Hepatocyte (in vitro differentiated cells): ENCODE data around the gene LRIT1. TPM values are rescaled to one million over a fixed set of nuclear protein-coding genes. Genes with fewer than 3 reads are reported as not detected.

ENCODE experiments used
- DNase-seq: peaks from one replicate; pipeline ENCODE4 v3.0.0-alpha.2; 2016; ENCODE audit warnings: low spot score
- H2AFZ ChIP-seq: fragments of 200-600 bp; sonication (generic); 2 replicates; pipeline ENCODE4 v1.6.0; 2016; ENCODE audit warnings: antibody characterized with exemption, mild to moderate bottlenecking
- H3K27ac ChIP-seq: fragments of 200-600 bp; sonication (generic); 2 replicates; pipeline ENCODE4 v1.5.1; 2016; ENCODE audit warnings: mild to moderate bottlenecking
- H3K27me3 ChIP-seq: fragments of 200-600 bp; sonication (generic); 2 replicates; pipeline ENCODE4 v1.6.1; 2016
- H3K36me3 ChIP-seq: fragments of 200-600 bp; sonication (generic); replicated peaks from 2 replicates; pipeline ENCODE4 v1.5.1; 2016; ENCODE audit warnings: low read depth; ENCODE audit not compliant: insufficient read depth
- H3K4me1 ChIP-seq: fragments of 200-600 bp; sonication (generic); 2 replicates; pipeline ENCODE4 v1.5.1; 2016; ENCODE audit warnings: mild to moderate bottlenecking, moderate library complexity; ENCODE audit not compliant: insufficient read depth
- H3K4me2 ChIP-seq: fragments of 200-600 bp; sonication (generic); 2 replicates; pipeline ENCODE4 v1.6.0; 2016
- H3K4me3 ChIP-seq: fragments of 200-600 bp; sonication (generic); 2 replicates; pipeline ENCODE4 v1.5.1; 2016; ENCODE audit warnings: mild to moderate bottlenecking
- H3K79me2 ChIP-seq: fragments of 200-600 bp; sonication (generic); 2 replicates; pipeline ENCODE4 v1.6.0; 2017; ENCODE audit warnings: mild to moderate bottlenecking
- H3K9me2 ChIP-seq: fragments of 200-600 bp; sonication (generic); replicated peaks from 2 replicates; pipeline ENCODE4 v1.6.0; 2017; ENCODE audit warnings: mild to moderate bottlenecking; ENCODE audit not compliant: insufficient read depth
- H3K9me3 ChIP-seq: fragments of 200-600 bp; sonication (generic); 2 replicates; pipeline ENCODE4 v1.5.1; 2016; ENCODE audit warnings: low read depth, mild to moderate bottlenecking
- H4K20me1 ChIP-seq: fragments of 200-600 bp; sonication (generic); 2 replicates; pipeline ENCODE4 v1.6.0; 2016; ENCODE audit warnings: mild to moderate bottlenecking; ENCODE audit not compliant: insufficient read depth, poor library complexity, severe bottlenecking
- CTCF ChIP-seq: fragments of 200-600 bp; sonication (generic); IDR thresholded peaks from 2 replicates; pipeline ENCODE4 v1.5.1; 2016; ENCODE audit warnings: antibody characterized with exemption, mild to moderate bottlenecking; ENCODE audit not compliant: poor library complexity
- EZH2 ChIP-seq: fragments of 200-600 bp; sonication (generic); IDR thresholded peaks from 2 replicates; pipeline ENCODE4 v1.6.1; 2016; ENCODE audit warnings: antibody characterized with exemption, mild to moderate bottlenecking, borderline replicate concordance
- EZH2phosphoT487 ChIP-seq: fragments of 200-600 bp; sonication (generic); IDR thresholded peaks from one replicate; pipeline ENCODE4 v1.6.1; 2018; ENCODE audit warnings: antibody characterized with exemption, mild to moderate bottlenecking, low read depth, moderate library complexity; ENCODE audit not compliant: unreplicated experiment, severe bottlenecking
- WGBS: methylation state at CpG from one replicate; pipeline ENCODE4 v1.1.6; 2016; ENCODE audit warnings: low lambda C conversion rate; ENCODE audit errors: missing lambda C conversion rate; 5-methylcytosine and 5-hydroxymethylcytosine counted together
- polyA plus RNA-seq: library from polyadenylated mRNA; unstranded; fragments of >200 nt; fragmentation: Nextera tagmentation; extraction: Ambion mirVana; gene quantifications from 2 replicates; pipeline ENCODE4 v1.2.1, GENCODE V29; 2016
- total RNA-seq: library from RNA; depleted of rRNA; stranded (reverse); fragments of >200 nt; gene quantifications from 2 replicates; pipeline ENCODE4 v1.2.3, GENCODE V29; 2014

The LRIT1 gene
- total and polyA plus RNA-seq, 2 experiments from 2014 or later, result not detected

GRCh38 chr10:84269773-84270172, 28.4 kb upstream of the LRIT1 start:
- no peak overlapping the region for H3K4me3 ChIP-seq
- WGBS, result 53% methylated on average over 2 of the region's 2 CpGs
- H3K9me2 ChIP-seq, result no peaks in the 10 kb centered on the region
- H3K9me3 ChIP-seq, result no peaks in the 10 kb centered on the region
- H3K79me2 ChIP-seq, result no peaks in the 10 kb centered on the region
- H2AFZ ChIP-seq, result no peak overlapping the region
- H3K27me3 ChIP-seq, result peaks cover 21% of the 10 kb centered on the region
- H3K4me1 ChIP-seq, result no peaks in the 10 kb centered on the region
- H3K36me3 ChIP-seq, result no peaks in the 10 kb centered on the region
- H3K27ac ChIP-seq, result no peak overlapping the region
- H4K20me1 ChIP-seq, result no peaks in the 10 kb centered on the region
- DNase-seq, result no peak
- no peak overlapping the region for H3K4me2 ChIP-seq
- TF ChIP-seq EZH2phosphoT487, result no peak
- TF ChIP-seq EZH2, result no peak
- no peak for TF ChIP-seq CTCF

- H3K9me2 ChIP-seq, result no peaks in the 10 kb centered on the region
- no peaks in the 10 kb centered on the region for H3K36me3 ChIP-seq
- H3K4me1 ChIP-seq, result no peaks in the 10 kb centered on the region
- H3K27me3 ChIP-seq, result peaks cover 21% of the 10 kb centered on the region
- no peak for DNase-seq
- no peak overlapping the region for H3K27ac ChIP-seq
- H3K4me3 ChIP-seq, result no peak overlapping the region
- H3K4me2 ChIP-seq, result no peak overlapping the region
- 78% methylated on average over 1 of the region's 1 CpG for WGBS
- no peak overlapping the region for H2AFZ ChIP-seq
- no peaks in the 10 kb centered on the region for H3K9me3 ChIP-seq
- no peaks in the 10 kb centered on the region for H3K79me2 ChIP-seq
- no peaks in the 10 kb centered on the region for H4K20me1 ChIP-seq
- no peak for TF ChIP-seq EZH2
- TF ChIP-seq EZH2phosphoT487, result no peak
- no peak for TF ChIP-seq CTCF
Measured at GRCh38 chr10:84269162-84269561, 27.8 kb upstream of the LRIT1 start.

GRCh38 chr10:84267503-84268126, 26.3 kb upstream of the LRIT1 start:
- H4K20me1 ChIP-seq, result no peaks in the 10 kb centered on the region
- H3K9me3 ChIP-seq, result no peaks in the 10 kb centered on the region
- H3K4me1 ChIP-seq, result no peaks in the 10 kb centered on the region
- H3K4me2 ChIP-seq, result no peak overlapping the region
- no peaks in the 10 kb centered on the region for H3K9me2 ChIP-seq
- no peak for TF ChIP-seq EZH2phosphoT487
- TF ChIP-seq CTCF, result peak; percentile 43
- no peak for TF ChIP-seq EZH2
- no peak overlapping the region for H2AFZ ChIP-seq
- 45% methylated on average over 7 of the region's 7 CpGs for WGBS
- H3K79me2 ChIP-seq, result no peaks in the 10 kb centered on the region
- peaks cover 24% of the 10 kb centered on the region for H3K27me3 ChIP-seq
- DNase-seq, result peak; percentile 58
- no peak overlapping the region for H3K4me3 ChIP-seq
- no peak overlapping the region for H3K27ac ChIP-seq
- no peaks in the 10 kb centered on the region for H3K36me3 ChIP-seq
